HL-60 (cell line): ENCODE data around the gene NDUFB5.

Experiments
- DNase-seq, 2 experiments: peaks; one replicate each; pipeline ENCODE4 v3.0.0-alpha.2; 2010 to 2020; ENCODE audit warnings: low read depth in 1 of 2, low spot score in 1 of 2
- H3K27ac ChIP-seq: fragments of 250-450 bp; sonication (Bioruptor Pico); replicated peaks from 2 replicates; pipeline ENCODE4 v1.5.1; 2020; ENCODE audit warnings: mild to moderate bottlenecking, moderate library complexity
- H3K27me3 ChIP-seq: fragments of 250-450 bp; sonication (Bioruptor Pico); 2 replicates; pipeline ENCODE4 v1.5.1; 2021; ENCODE audit warnings: mild to moderate bottlenecking, moderate library complexity; ENCODE audit not compliant: insufficient read depth, poor library complexity, severe bottlenecking
- H3K4me3 ChIP-seq: replicated peaks from 2 replicates; pipeline ENCODE4 v1.5.1; 2011; ENCODE audit warnings: mild to moderate bottlenecking, control low read depth, low read length; ENCODE audit not compliant: insufficient read depth
- GABPA ChIP-seq: IDR thresholded peaks from 2 replicates; pipeline ENCODE4 v1.6.1; 2012; ENCODE audit warnings: low read depth
- POLR2AphosphoS5 ChIP-seq: IDR thresholded peaks from 2 replicates; pipeline ENCODE4 v1.6.1; 2012; ENCODE audit warnings: low read depth
- SPI1 ChIP-seq: IDR thresholded peaks from 2 replicates; pipeline ENCODE4 v1.6.1; 2012; ENCODE audit warnings: low read depth, mild to moderate bottlenecking, borderline replicate concordance
- TF ChIP-seq, protein P1 (sequence below): IDR thresholded peaks from one replicate; pipeline ENCODE4 v1.5.1; 2011; ENCODE audit warnings: low read length, control low read depth, inconsistent platforms; ENCODE audit not compliant: insufficient read depth
- TF ChIP-seq, protein P2 (sequence below): IDR thresholded peaks from 2 replicates; pipeline ENCODE4 v1.6.1; 2012; ENCODE audit warnings: low read depth; ENCODE audit not compliant: insufficient replicate concordance

NDUFB5 gene

DNA sequence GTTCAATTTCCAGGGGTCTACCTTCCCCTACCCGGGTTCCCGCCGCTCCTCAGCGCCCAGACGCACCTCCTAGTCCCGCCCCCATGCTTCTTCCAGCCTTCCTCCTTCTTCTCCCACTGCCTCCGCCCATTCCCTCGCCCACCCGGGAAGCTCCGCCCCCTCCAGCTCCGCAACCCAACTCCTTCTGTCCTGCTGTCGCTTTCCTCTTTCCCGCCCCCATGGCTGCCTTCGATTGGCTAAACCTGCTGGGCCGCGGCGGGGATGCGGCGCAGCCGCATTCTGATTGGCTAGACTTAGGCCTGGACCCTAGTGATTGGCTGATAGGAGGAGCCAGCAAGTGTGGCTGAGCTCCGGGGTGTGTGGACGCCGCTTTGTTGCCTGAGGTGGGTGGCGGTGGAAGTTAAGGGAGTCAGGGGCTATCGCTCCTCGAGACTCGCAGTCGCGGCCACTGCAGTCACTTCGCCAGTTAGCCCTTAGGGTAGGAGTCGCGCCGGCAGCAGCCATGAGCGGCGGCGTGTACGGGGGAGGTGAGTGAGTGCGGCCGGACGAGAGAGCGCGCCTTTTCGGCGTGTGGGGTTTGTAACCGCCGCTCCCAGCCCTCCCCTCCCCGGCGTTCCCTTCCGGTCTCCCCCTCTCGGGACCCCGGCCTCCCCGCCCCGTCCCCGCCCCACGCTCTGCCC lies 41.9 kb upstream of the NDUFB5 start, which contains the start of gene ACTL6A:
Gene ACTL6A (plus strand): TSS at position 336 of the 680 bp plus-strand sequence. CDS start 167 bp downstream, at position 503.
- DNase-seq: peak; percentile 97 to 100
- Histone ChIP-seq H3K27me3 (no peaks in the 10 kb centered on the region), H3K4me3 (peak within 1 kb of the TSS; percentile 79), H3K27ac (peak within 1 kb of the TSS; percentile 92)
- TF ChIP-seq SPI1: peak; percentile 33; the same call in 1 of the 2 replicates
- peak; percentile 96 for TF ChIP-seq POLR2AphosphoS5
- TF ChIP-seq, protein P1, sequence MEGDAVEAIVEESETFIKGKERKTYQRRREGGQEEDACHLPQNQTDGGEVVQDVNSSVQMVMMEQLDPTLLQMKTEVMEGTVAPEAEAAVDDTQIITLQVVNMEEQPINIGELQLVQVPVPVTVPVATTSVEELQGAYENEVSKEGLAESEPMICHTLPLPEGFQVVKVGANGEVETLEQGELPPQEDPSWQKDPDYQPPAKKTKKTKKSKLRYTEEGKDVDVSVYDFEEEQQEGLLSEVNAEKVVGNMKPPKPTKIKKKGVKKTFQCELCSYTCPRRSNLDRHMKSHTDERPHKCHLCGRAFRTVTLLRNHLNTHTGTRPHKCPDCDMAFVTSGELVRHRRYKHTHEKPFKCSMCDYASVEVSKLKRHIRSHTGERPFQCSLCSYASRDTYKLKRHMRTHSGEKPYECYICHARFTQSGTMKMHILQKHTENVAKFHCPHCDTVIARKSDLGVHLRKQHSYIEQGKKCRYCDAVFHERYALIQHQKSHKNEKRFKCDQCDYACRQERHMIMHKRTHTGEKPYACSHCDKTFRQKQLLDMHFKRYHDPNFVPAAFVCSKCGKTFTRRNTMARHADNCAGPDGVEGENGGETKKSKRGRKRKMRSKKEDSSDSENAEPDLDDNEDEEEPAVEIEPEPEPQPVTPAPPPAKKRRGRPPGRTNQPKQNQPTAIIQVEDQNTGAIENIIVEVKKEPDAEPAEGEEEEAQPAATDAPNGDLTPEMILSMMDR: no peak

DNA sequence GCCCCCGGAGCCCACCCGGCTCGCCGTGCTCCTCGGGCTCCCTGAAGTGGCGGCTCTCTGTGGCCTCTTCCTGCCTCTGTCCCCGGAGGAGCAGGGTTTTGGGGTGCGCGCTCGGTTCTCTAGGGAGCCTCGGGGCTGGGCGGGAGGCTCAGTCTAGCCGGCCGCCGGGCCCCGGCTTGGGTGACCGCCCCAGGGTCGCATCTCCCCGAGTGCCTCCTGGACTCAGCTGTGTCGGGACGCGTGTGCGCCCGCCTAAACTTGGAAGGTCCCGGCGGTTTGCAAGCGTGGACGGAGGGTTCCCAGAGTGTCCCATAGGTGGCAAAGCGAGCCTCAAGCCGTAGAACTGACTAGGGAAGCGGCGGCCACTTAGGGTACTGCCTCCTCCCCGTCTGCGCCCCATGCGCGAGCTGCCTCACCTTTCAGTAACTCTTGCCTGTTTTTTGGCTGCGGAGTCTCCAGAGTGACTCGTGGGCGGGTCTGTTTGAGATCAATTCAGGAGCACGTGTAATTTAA lies 41.3 kb upstream of the NDUFB5 start:
- no peaks in the 10 kb centered on the region for H3K27me3 ChIP-seq
- TF ChIP-seq, protein P1: peak; percentile 30
- TF ChIP-seq, protein P2, sequence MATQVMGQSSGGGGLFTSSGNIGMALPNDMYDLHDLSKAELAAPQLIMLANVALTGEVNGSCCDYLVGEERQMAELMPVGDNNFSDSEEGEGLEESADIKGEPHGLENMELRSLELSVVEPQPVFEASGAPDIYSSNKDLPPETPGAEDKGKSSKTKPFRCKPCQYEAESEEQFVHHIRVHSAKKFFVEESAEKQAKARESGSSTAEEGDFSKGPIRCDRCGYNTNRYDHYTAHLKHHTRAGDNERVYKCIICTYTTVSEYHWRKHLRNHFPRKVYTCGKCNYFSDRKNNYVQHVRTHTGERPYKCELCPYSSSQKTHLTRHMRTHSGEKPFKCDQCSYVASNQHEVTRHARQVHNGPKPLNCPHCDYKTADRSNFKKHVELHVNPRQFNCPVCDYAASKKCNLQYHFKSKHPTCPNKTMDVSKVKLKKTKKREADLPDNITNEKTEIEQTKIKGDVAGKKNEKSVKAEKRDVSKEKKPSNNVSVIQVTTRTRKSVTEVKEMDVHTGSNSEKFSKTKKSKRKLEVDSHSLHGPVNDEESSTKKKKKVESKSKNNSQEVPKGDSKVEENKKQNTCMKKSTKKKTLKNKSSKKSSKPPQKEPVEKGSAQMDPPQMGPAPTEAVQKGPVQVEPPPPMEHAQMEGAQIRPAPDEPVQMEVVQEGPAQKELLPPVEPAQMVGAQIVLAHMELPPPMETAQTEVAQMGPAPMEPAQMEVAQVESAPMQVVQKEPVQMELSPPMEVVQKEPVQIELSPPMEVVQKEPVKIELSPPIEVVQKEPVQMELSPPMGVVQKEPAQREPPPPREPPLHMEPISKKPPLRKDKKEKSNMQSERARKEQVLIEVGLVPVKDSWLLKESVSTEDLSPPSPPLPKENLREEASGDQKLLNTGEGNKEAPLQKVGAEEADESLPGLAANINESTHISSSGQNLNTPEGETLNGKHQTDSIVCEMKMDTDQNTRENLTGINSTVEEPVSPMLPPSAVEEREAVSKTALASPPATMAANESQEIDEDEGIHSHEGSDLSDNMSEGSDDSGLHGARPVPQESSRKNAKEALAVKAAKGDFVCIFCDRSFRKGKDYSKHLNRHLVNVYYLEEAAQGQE: no peak
- TF ChIP-seq POLR2AphosphoS5: peak; percentile 24; the same call in 1 of the 2 replicates
- TF ChIP-seq GABPA: no peak
- TF ChIP-seq SPI1: no peak; the same call in 1 of the 2 replicates
- peak; percentile 41 to 85 for DNase-seq
- peak overlapping the region; percentile 92 for H3K27ac ChIP-seq
- H3K4me3 ChIP-seq: peak overlapping the region; percentile 79

DNA sequence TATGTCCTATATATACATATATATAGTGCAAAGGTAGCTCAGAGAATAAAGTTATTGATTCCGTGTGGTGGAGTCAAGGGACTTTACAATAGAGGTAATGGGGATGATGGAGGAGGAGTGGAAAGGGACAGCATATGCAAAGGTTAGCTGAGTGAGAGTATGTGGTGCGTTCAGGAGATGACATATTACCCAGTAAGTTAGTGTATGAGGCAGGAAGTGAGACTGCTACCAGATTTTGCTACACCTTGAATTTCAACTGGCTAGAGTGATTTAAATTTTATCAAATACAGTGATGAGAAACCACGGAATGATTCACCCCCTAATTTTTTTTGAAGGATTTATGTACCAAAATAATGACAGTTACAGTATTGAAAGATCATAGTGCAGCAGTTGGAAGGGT lies 39.1 kb upstream of the NDUFB5 start:
- no peak for DNase-seq
- H3K27me3 ChIP-seq: no peaks in the 10 kb centered on the region
- TF ChIP-seq GABPA: no peak
- TF ChIP-seq, protein P2: no peak
- H3K27ac ChIP-seq: no peak overlapping the region
- no peak overlapping the region for H3K4me3 ChIP-seq

GRCh38 chr3:179580992-179581391 lies 23.6 kb upstream of the NDUFB5 start:
- no peaks in the 10 kb centered on the region for H3K27me3 ChIP-seq
- no peak overlapping the region for H3K4me3 ChIP-seq
- DNase-seq: no peak
- H3K27ac ChIP-seq: no peak overlapping the region
- no peak for TF ChIP-seq GABPA
- TF ChIP-seq, protein P1: no peak
- TF ChIP-seq POLR2AphosphoS5: no peak
- TF ChIP-seq, protein P2: no peak
- TF ChIP-seq SPI1: no peak
